ENCODE measurements around the gene MAGEA8. TPM values are rescaled to one million over a fixed set of nuclear protein-coding genes. Genes with fewer than 3 reads are reported as not detected.
"Not testable (repeated sequence)": the region's sequence is repeated elsewhere in the genome, so short reads cannot be mapped to it uniquely, and the experiment has no call there.

Gene MAGEA8, protein sequence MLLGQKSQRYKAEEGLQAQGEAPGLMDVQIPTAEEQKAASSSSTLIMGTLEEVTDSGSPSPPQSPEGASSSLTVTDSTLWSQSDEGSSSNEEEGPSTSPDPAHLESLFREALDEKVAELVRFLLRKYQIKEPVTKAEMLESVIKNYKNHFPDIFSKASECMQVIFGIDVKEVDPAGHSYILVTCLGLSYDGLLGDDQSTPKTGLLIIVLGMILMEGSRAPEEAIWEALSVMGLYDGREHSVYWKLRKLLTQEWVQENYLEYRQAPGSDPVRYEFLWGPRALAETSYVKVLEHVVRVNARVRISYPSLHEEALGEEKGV
- not detected in 2 replicates for total RNA-seq
- long read RNA-seq = 0 reads

DNA sequence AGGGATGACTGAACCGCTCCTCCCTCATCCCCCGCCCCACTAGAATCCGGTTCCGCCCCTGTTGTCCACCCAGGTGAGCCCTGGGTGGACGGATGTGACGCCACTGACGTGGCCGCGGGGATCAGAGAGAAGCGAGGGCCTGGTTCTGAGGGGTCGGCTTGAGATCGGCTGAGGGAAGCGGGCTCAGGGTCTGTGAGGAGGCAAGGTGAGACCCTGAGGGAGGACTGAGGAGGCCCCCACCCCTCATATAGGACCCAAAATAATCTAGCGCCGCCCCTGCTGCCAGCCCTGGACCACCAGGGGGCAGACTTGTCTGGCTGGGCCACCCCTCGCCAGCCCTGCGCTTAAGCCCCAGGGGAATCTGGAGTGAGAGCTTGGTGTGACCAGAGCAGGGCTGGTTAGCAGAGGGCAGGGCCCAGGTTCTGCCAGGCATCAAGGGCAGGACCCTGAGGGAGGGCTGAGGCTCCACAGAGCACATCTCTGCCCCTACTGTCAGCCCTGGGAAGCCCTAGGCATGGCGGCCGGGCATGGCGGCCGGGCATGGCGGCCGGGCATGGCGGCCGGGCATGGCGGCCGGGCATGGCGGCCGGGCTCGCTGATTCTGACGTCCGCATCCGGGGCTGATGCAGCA, at the start of gene MAGEA8:
Gene MAGEA8 (plus strand): TSS at position 103 of the 631 bp plus-strand sequence. CDS start 3,090 bp downstream, outside the sequence.
- TF ChIP-seq, protein P1, sequence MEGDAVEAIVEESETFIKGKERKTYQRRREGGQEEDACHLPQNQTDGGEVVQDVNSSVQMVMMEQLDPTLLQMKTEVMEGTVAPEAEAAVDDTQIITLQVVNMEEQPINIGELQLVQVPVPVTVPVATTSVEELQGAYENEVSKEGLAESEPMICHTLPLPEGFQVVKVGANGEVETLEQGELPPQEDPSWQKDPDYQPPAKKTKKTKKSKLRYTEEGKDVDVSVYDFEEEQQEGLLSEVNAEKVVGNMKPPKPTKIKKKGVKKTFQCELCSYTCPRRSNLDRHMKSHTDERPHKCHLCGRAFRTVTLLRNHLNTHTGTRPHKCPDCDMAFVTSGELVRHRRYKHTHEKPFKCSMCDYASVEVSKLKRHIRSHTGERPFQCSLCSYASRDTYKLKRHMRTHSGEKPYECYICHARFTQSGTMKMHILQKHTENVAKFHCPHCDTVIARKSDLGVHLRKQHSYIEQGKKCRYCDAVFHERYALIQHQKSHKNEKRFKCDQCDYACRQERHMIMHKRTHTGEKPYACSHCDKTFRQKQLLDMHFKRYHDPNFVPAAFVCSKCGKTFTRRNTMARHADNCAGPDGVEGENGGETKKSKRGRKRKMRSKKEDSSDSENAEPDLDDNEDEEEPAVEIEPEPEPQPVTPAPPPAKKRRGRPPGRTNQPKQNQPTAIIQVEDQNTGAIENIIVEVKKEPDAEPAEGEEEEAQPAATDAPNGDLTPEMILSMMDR (IDR thresholded peaks at IDR 0.05) = no peak
- H3K9me3 Mint-ChIP-seq (ENCODE audit: unreplicated experiment) = no peaks in the 10 kb centered on the region
- no peaks in the 10 kb centered on the region for H3K4me1 Mint-ChIP-seq (ENCODE audit: unreplicated experiment)
- no peaks in the 10 kb centered on the region for H3K36me3 Mint-ChIP-seq (ENCODE audit: unreplicated experiment)
- DNase-seq (ENCODE audit: extremely low spot score, unreplicated experiment) = no peak
- H3K27me3 Mint-ChIP-seq (ENCODE audit: unreplicated experiment) = no peaks in the 10 kb centered on the region
- H3K27ac Mint-ChIP-seq (ENCODE audit: unreplicated experiment) = no peak within 1 kb of the TSS
- no peak within 1 kb of the TSS for H3K4me3 Mint-ChIP-seq (ENCODE audit: unreplicated experiment)

DNA sequence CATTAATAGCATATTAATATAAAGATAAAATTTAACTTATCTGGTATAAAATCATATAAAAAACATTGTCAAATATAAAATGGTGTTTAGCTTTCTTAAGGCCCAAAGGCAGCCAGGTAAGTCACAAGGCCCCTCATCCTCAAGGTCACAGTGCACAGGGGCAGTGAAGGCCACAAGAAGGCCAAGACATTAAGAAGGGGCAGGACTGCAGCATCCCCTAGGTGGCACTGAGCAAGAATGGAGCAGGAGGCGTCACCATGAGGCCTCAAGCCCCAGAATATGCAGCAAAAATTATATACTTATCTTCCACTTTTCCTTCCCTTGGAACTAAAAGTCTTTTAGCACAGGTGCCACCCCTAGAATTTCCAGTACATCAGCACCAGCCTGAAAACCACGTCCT, 49.5 kb upstream of the MAGEA8 start:
- DNase-seq (ENCODE audit: extremely low spot score, unreplicated experiment) = no peak
- TF ChIP-seq, protein P1 (IDR thresholded peaks at IDR 0.05) = no peak
- Mint-ChIP-seq H3K36me3 (ENCODE audit: unreplicated experiment) (no peaks in the 10 kb centered on the region), H3K27ac (ENCODE audit: unreplicated experiment) (no peak overlapping the region), H3K9me3 (ENCODE audit: unreplicated experiment) (no peaks in the 10 kb centered on the region), H3K27me3 (ENCODE audit: unreplicated experiment) (peaks cover 16% of the 10 kb centered on the region), H3K4me3 (ENCODE audit: unreplicated experiment) (no peak overlapping the region), H3K4me1 (ENCODE audit: unreplicated experiment) (peaks cover 11% of the 10 kb centered on the region)

DNA sequence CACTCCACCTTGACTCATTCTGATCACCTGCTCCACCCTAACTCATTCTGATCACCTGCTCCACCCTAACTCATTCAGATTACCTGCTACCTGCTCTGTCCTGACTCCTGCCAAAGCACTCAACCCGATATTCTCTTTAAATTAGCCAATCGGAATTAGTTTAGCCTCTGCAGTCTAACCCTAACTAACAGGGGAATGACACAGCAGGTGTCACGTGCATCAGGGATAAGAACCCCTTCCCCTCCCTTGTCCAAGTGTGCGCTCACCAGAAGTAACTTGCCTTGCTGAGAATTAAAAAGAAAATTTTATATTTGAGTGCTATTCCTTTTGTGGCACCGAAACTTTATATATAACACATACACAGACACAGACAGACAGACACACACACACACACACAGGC, 44.3 kb upstream of the MAGEA8 start:
- H3K27me3 Mint-ChIP-seq (ENCODE audit: unreplicated experiment); H3K36me3 Mint-ChIP-seq (ENCODE audit: unreplicated experiment); DNase-seq (ENCODE audit: extremely low spot score, unreplicated experiment); H3K4me3 Mint-ChIP-seq (ENCODE audit: unreplicated experiment); H3K9me3 Mint-ChIP-seq (ENCODE audit: unreplicated experiment); H3K27ac Mint-ChIP-seq (ENCODE audit: unreplicated experiment); H3K4me1 Mint-ChIP-seq (ENCODE audit: unreplicated experiment): not testable (repeated sequence)

DNA sequence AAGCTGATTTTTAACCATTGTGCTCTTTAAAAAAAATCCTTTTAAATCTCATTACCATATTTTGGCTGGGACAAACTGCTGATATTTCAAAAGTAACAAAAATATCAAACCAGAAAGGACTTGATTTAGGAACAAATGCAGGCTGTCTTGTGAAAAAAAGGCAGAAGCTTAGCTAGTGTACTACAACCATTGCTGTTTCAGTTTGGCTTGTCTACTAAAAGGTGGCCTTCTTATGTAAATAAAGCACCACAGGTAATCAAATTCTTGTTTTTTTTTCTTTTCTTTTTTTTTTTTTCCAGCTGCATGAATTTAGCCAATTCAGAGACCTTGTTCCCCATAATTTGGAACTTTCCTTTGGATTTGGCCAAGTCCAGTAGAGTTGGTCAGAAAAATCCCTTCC, 43.8 kb upstream of the MAGEA8 start:
- H3K9me3 Mint-ChIP-seq (ENCODE audit: unreplicated experiment) = no peaks in the 10 kb centered on the region
- H3K4me1 Mint-ChIP-seq (ENCODE audit: unreplicated experiment) = no peaks in the 10 kb centered on the region
- H3K27me3 Mint-ChIP-seq (ENCODE audit: unreplicated experiment) = peaks cover 4% of the 10 kb centered on the region
- TF ChIP-seq, protein P1 (IDR thresholded peaks at IDR 0.05) = no peak
- no peak overlapping the region for H3K27ac Mint-ChIP-seq (ENCODE audit: unreplicated experiment)
- H3K4me3 Mint-ChIP-seq (ENCODE audit: unreplicated experiment) = no peak overlapping the region
- DNase-seq (ENCODE audit: extremely low spot score, unreplicated experiment) = no peak
- H3K36me3 Mint-ChIP-seq (ENCODE audit: unreplicated experiment) = no peaks in the 10 kb centered on the region

DNA sequence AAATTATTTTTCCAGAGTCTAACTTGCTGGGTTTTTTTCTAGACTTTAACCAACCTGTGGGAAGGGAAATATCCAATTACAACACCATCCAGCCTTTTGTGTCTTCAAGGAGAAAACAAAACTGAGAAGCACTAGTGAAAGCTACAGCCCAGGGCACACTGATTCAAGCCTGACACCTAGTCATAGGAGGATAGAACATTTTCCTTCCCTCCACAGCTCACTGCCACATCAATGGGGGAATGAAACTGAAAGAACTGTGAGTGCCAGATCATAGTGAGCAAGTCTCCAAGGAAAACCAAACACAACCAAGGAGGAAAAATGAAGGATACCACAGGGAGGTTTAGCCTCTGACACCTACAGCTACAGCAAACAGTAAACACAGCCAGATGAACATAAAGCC, 43.3 kb upstream of the MAGEA8 start:
- Mint-ChIP-seq H3K27ac (ENCODE audit: unreplicated experiment) (no peak overlapping the region), H3K4me1 (ENCODE audit: unreplicated experiment) (no peaks in the 10 kb centered on the region), H3K4me3 (ENCODE audit: unreplicated experiment) (no peak overlapping the region), H3K36me3 (ENCODE audit: unreplicated experiment) (no peaks in the 10 kb centered on the region), H3K27me3 (ENCODE audit: unreplicated experiment) (peaks cover 4% of the 10 kb centered on the region), H3K9me3 (ENCODE audit: unreplicated experiment) (no peaks in the 10 kb centered on the region)
- no peak for DNase-seq (ENCODE audit: extremely low spot score, unreplicated experiment)
- TF ChIP-seq, protein P1 (IDR thresholded peaks at IDR 0.05) = no peak
